COLO668 (cell line): Measurements from ENCODE around the gene PARS2.

Experiments
- DNase-seq: peaks from one replicate; lab custom pipeline; 2025; ENCODE audit not compliant: unreplicated experiment; lab: John Stamatoyannopoulos, UW

PARS2 gene

GRCh38 chr1:54742282-54742681 is 22.0 kb downstream of the PARS2 start:
- DNase-seq = no peak

- no peak for DNase-seq
Measured at GRCh38 chr1:54741531-54741930, 22.8 kb downstream of the PARS2 start.

DNA sequence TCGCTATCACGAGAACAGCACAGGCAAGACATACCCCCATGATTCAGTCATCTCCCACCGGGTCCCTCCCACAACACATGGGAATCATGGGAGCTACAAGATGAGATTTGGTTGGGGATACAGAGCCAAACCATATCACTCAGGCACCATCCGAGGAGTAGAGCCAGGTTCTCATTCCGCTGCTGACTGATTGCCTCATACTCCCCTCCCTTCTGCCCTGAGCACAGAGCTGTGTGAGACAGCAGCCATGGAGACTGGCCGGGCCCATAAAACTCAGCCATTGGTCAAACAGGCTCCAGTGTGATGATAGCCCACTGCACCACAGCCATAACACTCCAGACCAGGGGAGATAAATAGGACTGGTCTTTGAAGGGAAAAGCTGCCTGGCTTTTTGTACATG is 26.1 kb downstream of the PARS2 start:
- no peak for DNase-seq

GRCh38 chr1:54736685-54737084 is 27.6 kb downstream of the PARS2 start:
- no peak for DNase-seq

- DNase-seq = no peak
Measured at GRCh38 chr1:54728027-54728426, 36.3 kb downstream of the PARS2 start.

GRCh38 chr1:54724771-54725170 is 39.6 kb downstream of the PARS2 start:
- DNase-seq = no peak

GRCh38 chr1:54723985-54724384 is 40.3 kb downstream of the PARS2 start:
- DNase-seq = no peak

GRCh38 chr1:54721719-54722118 is 42.6 kb downstream of the PARS2 start:
- no peak for DNase-seq

- DNase-seq = no peak
Measured at GRCh38 chr1:54716299-54717047, 47.9 kb downstream of the PARS2 start.

GRCh38 chr1:54715493-54716298 is 48.6 kb downstream of the PARS2 start, which contains the start of gene TTC4:
TSS of gene TTC4 (plus strand) at chr1:54715861. CDS start at chr1:54715909, 48 bp downstream.
- peak; percentile 97 for DNase-seq

- no peak for DNase-seq
Measured at GRCh38 chr1:54714881-54715492, 49.3 kb downstream of the PARS2 start.

GRCh38 chr1:54711536-54711935 is 52.8 kb downstream of the PARS2 start:
- DNase-seq = no peak

GRCh38 chr1:54710841-54711240 is 53.5 kb downstream of the PARS2 start:
- DNase-seq = no peak

DNA sequence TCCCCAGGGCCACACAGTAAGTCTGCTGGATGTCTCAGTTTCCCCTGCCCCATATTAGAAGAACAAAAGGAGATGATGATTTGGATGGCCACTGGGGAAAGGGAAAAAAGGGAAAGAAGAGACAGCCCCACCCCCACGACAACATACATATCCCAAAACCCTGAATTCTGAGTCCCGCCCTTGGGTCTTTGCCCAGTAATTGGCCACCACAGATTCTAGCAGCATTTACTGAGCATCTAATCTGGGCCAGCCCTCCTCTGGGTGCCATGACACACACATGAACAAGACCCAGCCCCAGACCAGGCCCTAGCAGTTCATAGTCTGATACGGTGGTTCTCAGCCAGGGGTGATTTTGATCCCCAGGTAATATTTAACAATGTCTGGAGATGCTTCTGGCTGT is 53.9 kb downstream of the PARS2 start:
- DNase-seq = no peak

- DNase-seq = no peak
Measured at GRCh38 chr1:54709547-54710292, 54.6 kb downstream of the PARS2 start.

- no peak for DNase-seq
Measured at GRCh38 chr1:54708385-54708784, 55.9 kb downstream of the PARS2 start.
